22Rv1 (cell line): ENCODE data around the gene ZNF362.

Source experiments
- ZFX ChIP-seq: fragments of 450-650 bp; IDR thresholded peaks from 2 replicates; pipeline ENCODE4 v1.6.1; 2017; ENCODE audit warnings: antibody characterized with exemption, borderline replicate concordance
- TF ChIP-seq, protein P1 (sequence below): fragments of 450-650 bp; IDR thresholded peaks from 2 replicates; pipeline ENCODE4 v1.5.1; 2017; ENCODE audit warnings: mild to moderate bottlenecking

GRCh38 chr1:33299461-33300155 is 43.3 kb downstream of the ZNF362 start:
- TF ChIP-seq, protein P1, sequence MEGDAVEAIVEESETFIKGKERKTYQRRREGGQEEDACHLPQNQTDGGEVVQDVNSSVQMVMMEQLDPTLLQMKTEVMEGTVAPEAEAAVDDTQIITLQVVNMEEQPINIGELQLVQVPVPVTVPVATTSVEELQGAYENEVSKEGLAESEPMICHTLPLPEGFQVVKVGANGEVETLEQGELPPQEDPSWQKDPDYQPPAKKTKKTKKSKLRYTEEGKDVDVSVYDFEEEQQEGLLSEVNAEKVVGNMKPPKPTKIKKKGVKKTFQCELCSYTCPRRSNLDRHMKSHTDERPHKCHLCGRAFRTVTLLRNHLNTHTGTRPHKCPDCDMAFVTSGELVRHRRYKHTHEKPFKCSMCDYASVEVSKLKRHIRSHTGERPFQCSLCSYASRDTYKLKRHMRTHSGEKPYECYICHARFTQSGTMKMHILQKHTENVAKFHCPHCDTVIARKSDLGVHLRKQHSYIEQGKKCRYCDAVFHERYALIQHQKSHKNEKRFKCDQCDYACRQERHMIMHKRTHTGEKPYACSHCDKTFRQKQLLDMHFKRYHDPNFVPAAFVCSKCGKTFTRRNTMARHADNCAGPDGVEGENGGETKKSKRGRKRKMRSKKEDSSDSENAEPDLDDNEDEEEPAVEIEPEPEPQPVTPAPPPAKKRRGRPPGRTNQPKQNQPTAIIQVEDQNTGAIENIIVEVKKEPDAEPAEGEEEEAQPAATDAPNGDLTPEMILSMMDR, result no peak
- no peak for TF ChIP-seq ZFX
